H9 (cell line): ENCODE measurements around the gene FABP3. TPM values are rescaled to one million over a fixed set of nuclear protein-coding genes. Genes with fewer than 3 reads are reported as not detected.

Source experiments
- DNase-seq: peaks from one replicate; pipeline ENCODE4 v3.0.0-alpha.2; 2017
- H2AFZ ChIP-seq: one replicate; pipeline ENCODE4 v1.6.1; 2013; ENCODE audit warnings: mild to moderate bottlenecking, low read length, control low read depth, moderate library complexity
- H2AK5ac ChIP-seq: 2 replicates; pipeline ENCODE4 v1.6.1; 2013; ENCODE audit warnings: low read length, control low read depth, mixed read lengths; ENCODE audit not compliant: insufficient read length
- H2BK120ac ChIP-seq: one replicate; pipeline ENCODE4 v1.6.1; 2013; ENCODE audit warnings: low read depth, mild to moderate bottlenecking, low read length, control low read depth, inconsistent platforms; ENCODE audit not compliant: poor library complexity, severe bottlenecking
- H2BK12ac ChIP-seq: 2 replicates; pipeline ENCODE4 v1.6.1; 2013; ENCODE audit warnings: low read length, control low read depth, mixed read lengths, low read depth; ENCODE audit not compliant: insufficient read length
- H2BK15ac ChIP-seq: 2 replicates; pipeline ENCODE4 v1.6.1; 2013; ENCODE audit warnings: low read depth, low read length, control low read depth
- H2BK20ac ChIP-seq: one replicate; pipeline ENCODE4 v1.6.1; 2013; ENCODE audit warnings: low read depth, mild to moderate bottlenecking, low read length, control low read depth, inconsistent platforms; ENCODE audit not compliant: poor library complexity, severe bottlenecking
- H2BK5ac ChIP-seq: 2 replicates; pipeline ENCODE4 v1.6.1; 2013; ENCODE audit warnings: low read length, control low read depth, mixed read lengths; ENCODE audit not compliant: insufficient read length
- H3K14ac ChIP-seq: 2 replicates; pipeline ENCODE4 v1.6.1; 2013; ENCODE audit warnings: low read length, control low read depth; ENCODE audit not compliant: insufficient read depth
- H3K18ac ChIP-seq: 2 replicates; pipeline ENCODE4 v1.6.1; 2013; ENCODE audit warnings: low read depth, mild to moderate bottlenecking, mixed read lengths, low read length, control low read depth; ENCODE audit not compliant: insufficient read length
- H3K23ac ChIP-seq: 2 replicates; pipeline ENCODE4 v1.6.1; 2013; ENCODE audit warnings: low read length, control low read depth, mixed read lengths, low read depth; ENCODE audit not compliant: insufficient read length
- H3K23me2 ChIP-seq: 2 replicates; pipeline ENCODE4 v1.6.1; 2013; ENCODE audit warnings: low read depth, mild to moderate bottlenecking, mixed read lengths, low read length, control low read depth; ENCODE audit not compliant: insufficient read length, poor library complexity, severe bottlenecking
- H3K27ac ChIP-seq: 2 replicates; pipeline ENCODE4 v1.5.1; 2013; ENCODE audit warnings: low read length, control low read depth, mixed read lengths, low read depth; ENCODE audit not compliant: insufficient read length
- H3K27me3 ChIP-seq: 2 replicates; pipeline ENCODE4 v1.6.1; 2013; ENCODE audit warnings: low read length, control low read depth, inconsistent platforms; ENCODE audit not compliant: insufficient read depth
- H3K4ac ChIP-seq: 2 replicates; pipeline ENCODE4 v1.6.1; 2013; ENCODE audit warnings: low read depth, mild to moderate bottlenecking, control low read depth, inconsistent platforms, low read length, moderate library complexity
- H3K4me1 ChIP-seq: 2 replicates; pipeline ENCODE4 v1.6.1; 2013; ENCODE audit warnings: low read length, control low read depth, inconsistent platforms; ENCODE audit not compliant: insufficient read depth
- H3K4me2 ChIP-seq: 2 replicates; pipeline ENCODE4 v1.6.1; 2013; ENCODE audit warnings: low read length, control low read depth, mixed read lengths; ENCODE audit not compliant: insufficient read length, insufficient read depth
- H3K56ac ChIP-seq: 2 replicates; pipeline ENCODE4 v1.6.1; 2013; ENCODE audit warnings: low read depth, mild to moderate bottlenecking, mixed read lengths, low read length, control low read depth; ENCODE audit not compliant: insufficient read length
- H3K79me1 ChIP-seq: 2 replicates; pipeline ENCODE4 v1.6.1; 2013; ENCODE audit warnings: low read depth, mild to moderate bottlenecking, moderate library complexity, low read length, control low read depth, inconsistent platforms; ENCODE audit not compliant: insufficient read depth, poor library complexity, severe bottlenecking
- H3K79me2 ChIP-seq: 2 replicates; pipeline ENCODE4 v1.6.1; 2013; ENCODE audit warnings: low read length, control low read depth, inconsistent platforms; ENCODE audit not compliant: insufficient read depth
- H3K9ac ChIP-seq: 2 replicates; pipeline ENCODE4 v1.6.1; 2013; ENCODE audit warnings: low read length, control low read depth, mixed read lengths; ENCODE audit not compliant: insufficient read length; ENCODE audit errors: extremely low read depth
- H3K9me3 ChIP-seq: one replicate; pipeline ENCODE4 v1.6.1; 2013; ENCODE audit warnings: low read depth, low read length, inconsistent platforms; ENCODE audit not compliant: control insufficient read depth
- H3T11ph ChIP-seq: one replicate; pipeline ENCODE4 v1.6.1; 2013; ENCODE audit warnings: mild to moderate bottlenecking, low read length, control low read depth, inconsistent platforms
- H4K20me1 ChIP-seq: one replicate; pipeline ENCODE4 v1.6.1; 2013; ENCODE audit not compliant: control insufficient read depth, insufficient read length, insufficient read depth
- H4K5ac ChIP-seq: 2 replicates; pipeline ENCODE4 v1.6.1; 2013; ENCODE audit warnings: low read depth, mild to moderate bottlenecking, mixed read lengths, low read length, control low read depth; ENCODE audit not compliant: insufficient read length
- H4K8ac ChIP-seq: replicated peaks from 2 replicates; pipeline ENCODE4 v1.6.1; 2013; ENCODE audit warnings: low read length, control low read depth, mixed read lengths, low read depth; ENCODE audit not compliant: insufficient read length
- H4K91ac ChIP-seq: 2 replicates; pipeline ENCODE4 v1.6.1; 2013; ENCODE audit warnings: low read depth, mild to moderate bottlenecking, moderate library complexity, mixed read lengths, low read length, control low read depth; ENCODE audit not compliant: insufficient read length
- H3K27ac Mint-ChIP-seq, 3 experiments: 2 replicates in 2 of 3; 3 replicates in 1 of 3; pipeline ENCODE4 v1.8.0; 2020 to 2021; ENCODE audit warnings: mixed read lengths in 3 of 3, mild to moderate bottlenecking in 1 of 3, moderate library complexity in 1 of 3
- H3K27me3 Mint-ChIP-seq: 2 replicates; pipeline ENCODE4 v1.8.0; 2021; ENCODE audit warnings: low read depth, mild to moderate bottlenecking, moderate library complexity, mixed read lengths
- H3K36me3 Mint-ChIP-seq, 3 experiments: 2 replicates in 2 of 3; 3 replicates in 1 of 3; pipeline ENCODE4 v1.8.0; 2020 to 2021; ENCODE audit warnings: low read depth in 3 of 3, mixed read lengths in 3 of 3; ENCODE audit not compliant: insufficient read depth in 1 of 3
- H3K4me1 Mint-ChIP-seq, 2 experiments: 2 replicates each; pipeline ENCODE4 v1.8.0; 2020; ENCODE audit warnings: mixed read lengths in 2 of 2
- H3K4me3 Mint-ChIP-seq, 2 experiments: 2 replicates in 1 of 2; 3 replicates in 1 of 2; pipeline ENCODE4 v1.8.0; 2020 to 2021; ENCODE audit warnings: mild to moderate bottlenecking in 2 of 2, mixed read lengths in 2 of 2, moderate library complexity in 1 of 2
- H3K9me3 Mint-ChIP-seq, 2 experiments: 2 replicates in 1 of 2; 3 replicates in 1 of 2; pipeline ENCODE4 v1.8.0; 2020; ENCODE audit warnings: mild to moderate bottlenecking in 2 of 2, mixed read lengths in 2 of 2, moderate library complexity in 1 of 2
- CTCF ChIP-seq: fragments of 200-600 bp; sonication (generic); conservative IDR thresholded peaks from 3 replicates; pipeline ENCODE4 v1.8.0; 2021; ENCODE audit warnings: antibody characterized with exemption, mild to moderate bottlenecking
- WGBS: extraction: QIAGEN DNeasy Blood & Tissue Kit; methylation state at CpG from one replicate; pipeline ENCODE4 v1.1.7; 2013; ENCODE audit warnings: missing lambda C conversion rate, low lambda C conversion rate, mixed read lengths; ENCODE audit not compliant: insufficient read length; ENCODE audit errors: extremely low coverage; 5-methylcytosine and 5-hydroxymethylcytosine counted together
- total RNA-seq: library from RNA; stranded (reverse); gene quantifications from 2 replicates; pipeline ENCODE4 v1.2.1, GENCODE V29; 2021

Gene FABP3
- total RNA-seq, 1 experiment from 2014 or later: 9.0 TPM

GRCh38 chr1:31364561-31365250 lies 8.2 kb downstream of the FABP3 start:
- H2BK5ac ChIP-seq: no peak overlapping the region
- no peak overlapping the region for H3K23ac ChIP-seq
- no peak overlapping the region for H3K4me3 Mint-ChIP-seq
- H3T11ph ChIP-seq: no peak overlapping the region
- H2BK15ac ChIP-seq: no peak overlapping the region
- H3K27me3 ChIP-seq: no peaks in the 10 kb centered on the region
- no peak overlapping the region for H3K56ac ChIP-seq
- no peaks in the 10 kb centered on the region for H3K23me2 ChIP-seq
- no peaks in the 10 kb centered on the region for H3K79me1 ChIP-seq
- H4K20me1 ChIP-seq: no peaks in the 10 kb centered on the region
- peaks cover 20 to 33% of the 10 kb centered on the region in 2 experiments for H3K4me1 Mint-ChIP-seq
- H3K4ac ChIP-seq: no peak overlapping the region
- H2BK12ac ChIP-seq: no peak overlapping the region
- H3K9me3 ChIP-seq: no peaks in the 10 kb centered on the region
- H3K9ac ChIP-seq: no peak overlapping the region
- no peaks in the 10 kb centered on the region for H3K27me3 Mint-ChIP-seq
- TF ChIP-seq CTCF: no peak
- DNase-seq: no peak
- no peak overlapping the region for H2BK20ac ChIP-seq
- H3K9me3 Mint-ChIP-seq: no peaks in the 10 kb centered on the region
- no peak overlapping the region for H3K14ac ChIP-seq
- no peak overlapping the region for H3K18ac ChIP-seq
- no peak overlapping the region for H3K27ac ChIP-seq
- no peaks in the 10 kb centered on the region for H3K79me2 ChIP-seq
- H3K27ac Mint-ChIP-seq: no peak overlapping the region; a peak in 1 of 7 replicates
- no peak overlapping the region for H4K5ac ChIP-seq
- H2BK120ac ChIP-seq: no peak overlapping the region
- no peak overlapping the region for H3K4me2 ChIP-seq
- no peak overlapping the region for H2AFZ ChIP-seq
- no peak overlapping the region for H4K8ac ChIP-seq
- H2AK5ac ChIP-seq: no peak overlapping the region
- no CpG with 5 or more reads among the region's 3 CpGs for WGBS
- H3K4me1 ChIP-seq: peaks cover 3% of the 10 kb centered on the region; the same call in 1 of the 2 replicates
- no peak overlapping the region for H4K91ac ChIP-seq
- H3K36me3 Mint-ChIP-seq: peaks cover 19 to 51% (median 28%) of the 10 kb centered on the region in 3 experiments; a peak in 6 of 7 replicates
